ENCODE measurements around the gene GTPBP6. TPM values are rescaled to one million over a fixed set of nuclear protein-coding genes. Genes with fewer than 3 reads are reported as not detected.

GTPBP6 gene
- total RNA-seq, 1 experiment from 2014 or later, result 72.4 TPM

DNA sequence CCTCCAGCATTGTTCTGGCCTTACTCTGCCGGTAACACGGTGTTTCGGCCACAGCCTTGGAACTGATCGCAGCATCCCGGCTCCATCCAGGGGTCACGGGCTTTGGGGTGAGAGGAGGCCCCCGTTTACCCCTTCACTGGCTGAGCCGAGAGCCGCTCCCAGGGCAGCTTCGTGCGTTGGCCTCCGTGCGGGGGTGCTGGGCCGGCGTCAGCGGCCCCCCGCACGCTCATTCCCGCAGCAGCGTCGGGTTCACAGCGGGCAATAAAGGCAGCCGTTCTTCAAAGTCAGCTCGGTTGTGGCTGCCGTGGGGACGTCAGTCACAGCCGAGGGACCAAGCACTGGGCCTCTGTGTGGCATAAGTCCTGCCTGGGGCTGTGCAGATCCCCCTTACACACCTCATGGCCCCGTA lies 62.7 kb downstream of the GTPBP6 start:
- no peaks in the 10 kb centered on the region for H3K27me3 ChIP-seq (replicated peaks; ENCODE audit: control insufficient read depth, insufficient read depth, low read length)
- Mint-ChIP-seq H3K4me3 (ENCODE audit: unreplicated experiment) (no peak overlapping the region), H3K4me1 (ENCODE audit: low read depth, unreplicated experiment) (peaks cover 6% of the 10 kb centered on the region), H3K27ac (ENCODE audit: unreplicated experiment) (no peak overlapping the region), H3K9me3 (ENCODE audit: unreplicated experiment) (peaks cover 11% of the 10 kb centered on the region), H3K27me3 (ENCODE audit: insufficient read depth, unreplicated experiment) (no peaks in the 10 kb centered on the region), H3K36me3 (ENCODE audit: insufficient read depth, unreplicated experiment) (no peaks in the 10 kb centered on the region)
- BruUV-seq (replicated peaks), result no TSS peak
- DNase-seq, result no peak
- H3K4me3 ChIP-seq (ENCODE audit: low read depth, low read length), result no peak overlapping the region
- H3K36me3 ChIP-seq (ENCODE audit: control insufficient read depth, insufficient read depth, low read length), result no peaks in the 10 kb centered on the region
- ChIA-PET CTCF (no interaction called here), POLR2A (no interaction called here)
- peaks cover 11% of the 10 kb centered on the region for H3K4me1 ChIP-seq
- no peak for TF ChIP-seq CTCF (IDR thresholded peaks at IDR 0.05; ENCODE audit: insufficient read depth in 1 of 2, low read depth in 1 of 2, low read length in 1 of 2, severe bottlenecking in 1 of 2, unreplicated experiment in 1 of 2)
- H3K9me3 ChIP-seq, result no peaks in the 10 kb centered on the region
- intact Hi-C loops (cut with micrococcal nuclease; ENCODE audit: unreplicated experiment), result no loop called here

Other genes with a start within 250 kb of the GTPBP6 start
- gene PLCXD1, start 37.4 kb downstream of the GTPBP6 start, total RNA-seq (2022), result 53.9 and 59.6 TPM in 2 replicates
- 57.9 and 71.3 TPM in 2 replicates for gene PPP2R3B, start 68.1 kb upstream of the GTPBP6 start, total RNA-seq (2022)

Data from Caco-2 (cell line).